ENCODE measurements around the gene GPN2.
"Not testable (repeated sequence)": the region's sequence is repeated elsewhere in the genome, so short reads cannot be mapped to it uniquely, and the experiment has no call there.

The GPN2 gene

DNA sequence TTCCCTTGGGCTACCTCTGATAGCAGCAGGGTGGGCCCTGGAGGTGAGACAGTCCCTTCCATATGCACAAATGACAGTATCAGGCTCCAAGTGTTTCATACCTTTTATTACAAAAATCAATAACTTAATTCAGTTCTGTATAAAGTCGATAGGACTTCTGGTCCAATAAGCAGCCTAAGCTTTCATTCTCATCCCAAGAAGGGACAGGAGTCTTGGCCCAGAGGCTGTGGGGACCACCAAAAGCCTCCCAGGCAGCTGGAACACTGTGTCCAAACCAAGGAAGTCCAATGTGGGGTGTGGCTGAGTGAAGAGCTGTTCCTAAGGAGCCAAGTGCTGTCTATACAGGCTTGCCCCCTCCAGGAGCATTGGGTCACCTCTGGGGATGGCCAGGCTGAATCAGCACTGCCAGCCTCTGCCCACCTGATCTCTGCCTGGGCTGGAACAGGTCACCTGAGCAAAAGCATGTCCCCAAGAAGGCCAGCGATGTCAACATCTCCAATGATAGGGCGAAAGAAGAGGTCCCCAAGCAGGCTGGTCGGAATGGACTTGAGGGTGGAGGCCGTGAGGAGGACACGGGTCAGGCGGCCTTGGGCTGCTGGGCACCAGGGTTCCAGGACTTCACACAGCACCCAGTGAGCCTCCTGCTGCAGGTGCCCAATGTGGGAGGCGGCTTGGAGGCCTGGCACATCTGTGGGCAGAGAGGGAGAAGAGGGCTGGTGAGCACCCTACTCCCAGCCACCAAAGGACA, 21.5 kb upstream of the GPN2 start:
- Mint-ChIP-seq H3K4me3 (no peak overlapping the region), H3K9me3 (no peaks in the 10 kb centered on the region), H3K4me1 (ENCODE audit: low read depth) (no peaks in the 10 kb centered on the region), H3K36me3 (ENCODE audit: low read depth) (no peaks in the 10 kb centered on the region), H3K27me3 (no peaks in the 10 kb centered on the region), H3K27ac (no peak overlapping the region)

DNA sequence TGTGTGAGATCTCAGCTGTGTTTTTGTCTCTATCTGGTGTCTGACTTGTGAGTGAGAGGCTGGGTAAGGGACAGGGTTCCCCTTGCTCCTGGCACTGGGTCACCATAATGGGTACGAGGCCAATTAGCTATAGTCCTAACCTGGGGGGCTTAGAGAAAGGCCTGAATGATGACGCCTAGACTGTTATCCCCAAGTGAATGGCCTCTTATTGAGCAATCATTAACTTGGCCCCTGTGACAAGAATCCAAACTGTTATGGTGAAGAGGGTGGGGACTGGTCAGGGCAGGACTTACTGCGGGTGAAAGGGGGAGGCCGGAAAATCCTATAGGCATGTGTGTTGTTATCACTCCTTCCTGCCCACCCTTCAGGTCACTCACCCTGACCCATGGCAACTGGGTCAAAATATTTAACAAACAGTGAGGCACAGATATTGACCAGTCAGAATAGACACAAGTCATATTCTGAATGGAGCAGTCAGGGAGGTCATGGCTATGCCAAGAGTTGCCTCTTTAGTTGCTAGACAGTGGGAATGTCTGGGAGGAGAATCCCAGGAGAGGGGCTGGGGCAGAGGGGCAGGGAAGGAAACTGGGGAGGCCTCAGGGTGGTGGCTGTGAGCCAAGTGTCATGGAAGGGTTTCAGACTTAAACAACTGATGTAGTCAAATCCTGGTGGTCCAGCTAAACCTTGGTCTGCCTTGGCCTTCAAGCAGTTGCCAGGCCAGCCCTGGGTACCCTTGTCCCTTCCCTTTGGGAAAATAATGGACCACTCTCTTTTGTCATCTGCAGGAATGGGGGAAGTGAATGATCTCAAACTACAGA, 20.5 kb upstream of the GPN2 start:
- Mint-ChIP-seq H3K4me1 (ENCODE audit: low read depth) (no peaks in the 10 kb centered on the region), H3K9me3 (no peaks in the 10 kb centered on the region), H3K36me3 (ENCODE audit: low read depth) (no peaks in the 10 kb centered on the region), H3K27ac (no peak overlapping the region), H3K27me3 (no peaks in the 10 kb centered on the region), H3K4me3 (no peak overlapping the region)

DNA sequence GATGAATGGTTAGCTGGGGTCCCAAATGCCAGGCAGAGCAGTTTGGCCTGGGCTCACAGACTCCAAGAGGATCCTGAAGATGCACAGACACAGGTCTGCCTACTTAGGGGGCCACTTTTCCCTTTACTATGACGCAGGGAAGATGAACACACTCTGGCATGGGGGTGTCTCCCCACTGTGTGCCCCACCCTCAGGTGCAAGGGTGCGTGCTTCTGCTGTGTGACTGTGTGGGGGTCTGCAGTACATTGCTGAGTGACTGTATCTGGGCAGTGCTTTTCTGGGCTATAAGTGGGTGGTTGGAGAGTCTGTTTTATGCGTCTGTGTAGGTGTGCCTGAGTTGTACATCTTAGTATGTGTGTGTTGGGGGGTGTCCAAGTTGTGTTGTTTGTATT, 19.9 kb upstream of the GPN2 start:
- H3K4me1 Mint-ChIP-seq (ENCODE audit: low read depth), result no peaks in the 10 kb centered on the region
- H3K27me3 Mint-ChIP-seq, result no peaks in the 10 kb centered on the region
- H3K27ac Mint-ChIP-seq, result no peak overlapping the region
- no peaks in the 10 kb centered on the region for H3K36me3 Mint-ChIP-seq (ENCODE audit: low read depth)
- H3K9me3 Mint-ChIP-seq, result no peaks in the 10 kb centered on the region
- H3K4me3 Mint-ChIP-seq, result no peak overlapping the region

DNA sequence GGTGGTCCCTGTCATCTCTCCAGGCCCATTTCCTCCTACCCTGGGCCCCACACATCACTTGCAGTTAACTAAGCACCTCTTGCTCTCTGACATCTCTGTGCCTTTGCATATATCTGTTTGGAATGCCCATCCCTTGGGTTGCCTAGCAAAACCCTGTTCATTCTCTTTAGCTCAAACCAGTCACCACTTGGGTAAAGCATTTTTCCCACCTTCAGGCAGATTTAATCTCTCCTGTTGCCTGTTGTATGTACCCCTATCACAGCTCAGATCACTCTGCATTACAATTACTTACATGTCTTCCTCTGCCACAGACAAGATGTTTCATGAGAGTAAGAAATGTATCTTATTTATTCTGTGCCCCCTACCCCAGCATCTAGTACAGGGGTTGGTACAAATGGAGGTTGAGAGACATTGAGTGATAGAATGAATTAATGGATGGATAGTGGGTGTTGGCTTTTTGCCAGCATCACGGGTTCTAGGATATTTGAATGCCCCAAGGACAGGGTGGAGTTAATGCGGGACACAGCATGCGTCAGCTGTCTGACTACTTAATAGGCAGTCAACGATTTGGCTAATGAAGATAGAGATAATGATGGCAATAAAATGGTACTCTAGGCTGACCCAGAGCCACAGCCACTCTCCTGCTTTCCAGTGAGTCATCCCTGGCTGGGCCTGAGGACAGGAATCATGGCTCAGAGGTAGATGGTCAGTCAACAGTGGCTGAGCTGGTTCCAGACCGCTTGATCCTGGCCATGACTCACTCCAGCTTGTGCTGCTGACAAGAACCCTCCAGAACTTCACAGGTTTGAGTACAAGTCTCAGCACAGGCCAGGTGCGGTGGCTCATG, 17.2 kb upstream of the GPN2 start:
- Mint-ChIP-seq H3K4me1 (ENCODE audit: low read depth) (peaks cover 3% of the 10 kb centered on the region), H3K27me3 (no peaks in the 10 kb centered on the region), H3K9me3 (no peaks in the 10 kb centered on the region), H3K27ac (no peak overlapping the region), H3K36me3 (ENCODE audit: low read depth) (no peaks in the 10 kb centered on the region), H3K4me3 (no peak overlapping the region)

DNA sequence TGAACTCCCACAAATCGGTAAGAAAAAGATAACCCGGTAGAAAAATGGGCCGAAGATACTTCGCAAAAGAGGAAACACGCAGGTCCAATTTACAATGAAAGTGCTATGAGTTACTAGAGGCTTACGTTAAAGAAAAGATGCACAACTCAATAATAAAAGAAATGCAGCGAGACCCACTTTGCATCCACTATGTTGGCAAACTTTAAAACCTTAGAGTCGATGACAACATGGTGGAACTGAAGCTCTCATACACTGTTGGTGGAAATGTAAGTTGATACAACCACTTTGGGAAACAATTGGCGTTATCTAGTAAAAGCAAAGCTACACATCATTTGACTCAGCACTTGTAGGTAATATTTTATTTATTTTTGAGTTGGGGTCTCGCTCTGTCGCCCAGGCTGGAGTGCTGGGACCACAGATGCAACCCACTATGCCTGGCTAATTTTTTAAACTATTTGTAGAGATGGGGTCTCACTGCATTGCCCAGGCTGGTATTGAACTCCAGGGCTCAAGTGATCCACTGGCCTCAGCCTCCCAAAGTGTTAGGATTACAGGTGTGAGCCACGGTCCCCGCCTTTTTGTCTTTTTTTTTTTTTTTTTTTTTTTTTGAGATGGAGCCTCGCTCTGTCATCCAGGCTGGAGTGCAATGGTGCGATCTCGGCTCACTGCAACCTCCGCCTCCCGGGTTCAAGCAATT, 10.9 kb upstream of the GPN2 start:
- peaks cover 12% of the 10 kb centered on the region for H3K36me3 Mint-ChIP-seq (ENCODE audit: low read depth)
- H3K27ac Mint-ChIP-seq, result peak overlapping the region; percentile 97
- H3K4me3 Mint-ChIP-seq, result peak overlapping the region; percentile 95
- no peaks in the 10 kb centered on the region for H3K9me3 Mint-ChIP-seq
- H3K27me3 Mint-ChIP-seq, result no peaks in the 10 kb centered on the region
- peaks cover 35% of the 10 kb centered on the region for H3K4me1 Mint-ChIP-seq (ENCODE audit: low read depth)

DNA sequence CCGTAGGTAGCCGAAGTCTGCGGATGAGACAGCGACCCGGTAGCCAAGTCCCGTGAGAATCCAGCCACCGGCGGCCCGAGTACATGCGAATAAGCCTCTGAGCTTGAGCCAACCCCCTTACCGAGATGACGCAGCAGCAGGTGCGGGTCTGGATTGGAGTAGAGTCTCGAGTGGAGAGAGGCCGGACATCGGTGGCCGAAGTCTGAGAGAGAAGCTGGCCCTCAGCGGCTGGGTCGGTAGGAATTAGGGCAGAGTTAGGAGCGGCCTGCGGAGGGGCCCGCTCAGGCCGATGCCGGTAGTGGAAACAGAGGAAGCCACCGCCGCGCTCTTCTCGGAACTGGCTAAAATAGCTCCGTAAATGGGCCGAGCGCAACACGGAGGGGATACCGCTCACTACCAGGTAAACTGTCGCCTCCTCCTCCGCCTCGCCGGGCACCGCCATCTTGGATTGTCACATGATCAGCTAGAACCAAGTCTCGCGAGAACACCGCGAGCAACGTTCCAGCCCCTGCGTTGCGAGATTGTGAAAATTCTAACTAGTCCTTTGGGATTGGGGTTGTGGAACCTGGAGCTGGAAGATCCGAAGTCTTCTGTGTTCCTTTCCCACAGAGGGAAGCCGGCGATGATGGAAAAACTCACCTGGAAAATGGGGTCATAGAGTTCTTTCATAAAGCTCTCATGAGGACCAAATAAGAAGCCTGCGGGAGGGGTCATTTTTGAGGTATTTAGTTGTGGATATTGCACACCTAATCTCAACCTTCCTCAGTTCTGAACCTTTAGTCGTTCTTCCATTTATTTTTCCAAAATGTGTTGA, 10.1 kb upstream of the GPN2 start, which contains the start of gene GPATCH3:
Gene GPATCH3, minus strand, starts transcription at position 467 of the 814 bp plus-strand sequence. Its CDS starts 25 bp downstream, at position 442.
- Mint-ChIP-seq H3K36me3 (ENCODE audit: low read depth) (peaks cover 15% of the 10 kb centered on the region), H3K27ac (peak within 1 kb of the TSS; percentile 97), H3K4me1 (ENCODE audit: low read depth) (peaks cover 35% of the 10 kb centered on the region), H3K27me3 (no peaks in the 10 kb centered on the region), H3K9me3 (no peaks in the 10 kb centered on the region), H3K4me3 (peak within 1 kb of the TSS; percentile 95)

DNA sequence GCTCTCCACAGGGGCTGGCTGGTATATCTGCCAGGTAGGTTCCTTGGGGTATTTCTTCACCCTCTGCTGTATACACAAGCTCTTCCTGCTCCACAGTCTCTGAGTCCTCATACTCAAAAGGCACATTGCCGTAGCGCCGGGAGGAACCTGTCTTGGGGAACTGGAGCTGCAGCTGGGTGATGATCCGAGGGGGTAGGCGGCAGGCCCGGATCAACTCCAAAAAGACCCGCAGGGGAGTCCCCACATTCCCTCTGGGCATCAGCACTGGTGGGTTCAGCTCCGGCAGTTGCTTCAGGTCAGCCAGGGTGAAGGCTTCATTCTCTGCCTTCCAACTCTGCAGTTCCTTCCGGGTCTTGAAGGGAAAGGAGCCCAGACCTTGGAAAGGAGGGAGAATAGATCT, 7.3 kb upstream of the GPN2 start:
- Mint-ChIP-seq H3K27me3 (no peaks in the 10 kb centered on the region), H3K4me3 (no peak overlapping the region), H3K27ac (no peak overlapping the region), H3K36me3 (ENCODE audit: low read depth) (peaks cover 33% of the 10 kb centered on the region), H3K9me3 (no peaks in the 10 kb centered on the region), H3K4me1 (ENCODE audit: low read depth) (peaks cover 33% of the 10 kb centered on the region)

DNA sequence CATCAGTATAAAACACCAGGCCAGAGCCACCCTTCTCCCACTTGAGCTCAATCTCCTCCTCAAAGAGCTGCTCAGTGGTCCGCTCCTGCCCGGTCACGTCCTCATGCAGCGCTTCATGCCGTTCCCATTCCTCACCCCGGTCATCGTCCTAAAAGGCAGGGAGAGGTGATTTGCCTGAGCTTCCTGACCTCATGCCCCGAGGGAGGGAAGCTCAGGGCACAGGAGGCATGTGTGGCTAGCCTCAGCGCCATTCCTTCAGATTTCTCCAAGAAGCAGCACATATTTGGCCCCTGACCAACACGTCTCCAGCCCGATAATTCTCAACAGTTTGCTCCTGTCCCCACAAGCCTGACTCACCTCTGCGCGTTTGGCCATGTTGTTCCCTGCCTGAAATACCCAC, 4.2 kb upstream of the GPN2 start:
- Mint-ChIP-seq H3K9me3 (no peaks in the 10 kb centered on the region), H3K36me3 (ENCODE audit: low read depth) (peaks cover 42% of the 10 kb centered on the region), H3K27me3 (no peaks in the 10 kb centered on the region), H3K4me3 (no peak overlapping the region), H3K27ac (peak overlapping the region; percentile 3), H3K4me1 (ENCODE audit: low read depth) (peaks cover 27% of the 10 kb centered on the region)

DNA sequence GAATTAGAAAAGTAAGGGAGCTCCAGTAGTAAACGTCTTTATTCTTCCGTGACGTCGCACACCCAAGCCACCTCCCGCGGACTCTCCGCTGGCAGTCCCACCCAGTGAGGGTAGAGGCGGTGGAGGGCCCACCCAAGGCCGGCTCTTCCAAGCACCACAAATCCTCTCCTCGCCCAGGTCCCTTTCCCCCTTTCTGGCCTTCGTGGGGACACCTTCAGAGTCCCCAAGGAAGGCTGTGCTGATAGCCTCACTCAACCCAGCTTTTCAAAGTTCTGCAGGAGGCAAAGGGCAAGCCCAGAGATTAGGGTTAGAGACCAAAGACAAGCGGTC, 349 bp upstream of the GPN2 start:
- H3K4me3 Mint-ChIP-seq, result peak overlapping the region; percentile 99
- H3K9me3 Mint-ChIP-seq, result no peaks in the 10 kb centered on the region
- H3K36me3 Mint-ChIP-seq (ENCODE audit: low read depth), result peaks cover 50% of the 10 kb centered on the region

DNA sequence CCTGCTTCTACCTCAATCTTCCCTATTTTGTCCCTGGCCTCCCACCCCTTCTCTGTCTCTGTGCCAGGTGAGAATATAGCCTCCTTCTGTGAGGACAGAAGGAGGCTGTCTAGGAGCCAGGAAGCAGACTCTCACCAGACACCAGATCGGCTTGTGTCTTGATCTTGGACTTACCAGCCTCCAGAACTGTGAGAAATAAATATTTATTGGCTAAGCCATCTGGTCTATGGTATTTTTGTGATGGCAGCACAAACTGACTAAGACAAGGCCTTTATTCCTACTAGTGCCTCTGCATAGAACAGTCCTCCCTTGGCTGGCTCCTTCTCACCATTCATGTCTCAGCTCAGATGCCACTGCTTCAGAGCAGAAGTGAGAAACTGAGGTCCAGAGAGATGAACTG, 1.9 kb downstream of the GPN2 start:
- Mint-ChIP-seq H3K4me1 (ENCODE audit: low read depth) (peaks cover 32% of the 10 kb centered on the region), H3K36me3 (ENCODE audit: low read depth) (peaks cover 58% of the 10 kb centered on the region), H3K27me3 (no peaks in the 10 kb centered on the region), H3K27ac (peak overlapping the region; percentile 97), H3K4me3 (peak overlapping the region; percentile 99), H3K9me3 (no peaks in the 10 kb centered on the region)

More for the DNA sequence above, 349 bp upstream of the GPN2 start:
- Mint-ChIP-seq H3K27ac (peak overlapping the region; percentile 97), H3K4me1 (ENCODE audit: low read depth) (peaks cover 32% of the 10 kb centered on the region), H3K27me3 (no peaks in the 10 kb centered on the region)

DNA sequence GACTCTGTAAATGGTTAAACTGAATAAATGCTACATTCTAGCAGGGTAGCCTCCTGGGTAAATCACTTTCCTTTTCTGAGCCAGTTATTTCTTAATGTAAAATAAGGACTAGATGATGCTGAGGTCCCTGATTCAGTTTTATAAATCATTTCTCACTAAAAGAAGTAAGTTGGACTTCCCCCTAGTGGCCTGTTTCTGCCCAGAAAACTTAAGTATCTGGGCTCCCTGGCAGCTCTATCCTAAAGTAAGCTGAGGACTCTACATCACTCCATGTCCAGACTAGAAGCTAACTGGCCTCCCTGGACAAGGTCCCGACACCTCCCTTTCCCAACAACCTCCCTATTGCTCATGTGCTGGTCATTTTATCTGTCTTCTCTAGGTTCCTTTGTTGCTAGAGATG, 3.0 kb downstream of the GPN2 start:
- no peak overlapping the region for H3K4me3 Mint-ChIP-seq
- H3K9me3 Mint-ChIP-seq, result no peaks in the 10 kb centered on the region
- H3K36me3 Mint-ChIP-seq (ENCODE audit: low read depth), result peaks cover 61% of the 10 kb centered on the region
- H3K27ac Mint-ChIP-seq, result peak overlapping the region; percentile 49
- H3K4me1 Mint-ChIP-seq (ENCODE audit: low read depth), result peaks cover 32% of the 10 kb centered on the region
- H3K27me3 Mint-ChIP-seq, result no peaks in the 10 kb centered on the region

DNA sequence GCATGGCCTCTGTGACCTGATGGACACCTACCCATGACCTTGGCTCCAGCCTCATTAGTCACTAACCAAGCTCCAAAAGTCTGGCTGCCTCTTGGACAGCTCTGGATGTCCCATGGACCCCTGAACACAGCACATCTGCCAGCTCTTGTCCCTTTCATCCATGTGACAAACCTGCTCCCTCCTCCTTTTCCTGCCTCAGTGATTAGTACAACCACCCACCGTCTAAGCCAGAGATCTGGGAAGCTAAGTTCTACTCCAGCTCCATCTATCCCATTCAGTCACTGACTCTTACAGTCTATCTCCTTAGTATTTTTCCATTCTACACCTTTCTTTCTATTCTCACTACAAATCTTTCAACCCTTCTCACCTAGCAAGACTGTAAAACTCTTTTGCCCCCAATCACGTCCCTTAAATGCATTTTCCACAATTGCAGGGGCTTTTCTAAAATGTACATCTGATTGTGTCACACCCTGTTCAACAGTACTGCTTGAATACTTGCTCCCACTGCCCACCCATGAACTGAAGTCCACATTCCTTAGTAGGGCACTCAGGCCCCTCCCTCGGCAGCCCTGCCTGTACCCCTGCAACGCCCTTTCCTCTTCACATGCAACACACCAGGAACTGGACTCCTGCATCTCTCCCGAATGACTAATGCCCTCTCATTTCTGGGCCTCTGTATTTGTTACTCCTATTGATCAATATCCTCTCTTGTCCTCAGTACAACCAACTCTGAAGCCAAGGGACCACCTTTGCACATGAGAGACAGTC, 7.2 kb downstream of the GPN2 start:
- H3K9me3 Mint-ChIP-seq, result no peaks in the 10 kb centered on the region
- H3K4me1 Mint-ChIP-seq (ENCODE audit: low read depth), result peaks cover 5% of the 10 kb centered on the region
- H3K27ac Mint-ChIP-seq, result peak overlapping the region; percentile 9
- H3K36me3 Mint-ChIP-seq (ENCODE audit: low read depth), result peaks cover 60% of the 10 kb centered on the region
- H3K27me3 Mint-ChIP-seq, result no peaks in the 10 kb centered on the region
- no peak overlapping the region for H3K4me3 Mint-ChIP-seq

DNA sequence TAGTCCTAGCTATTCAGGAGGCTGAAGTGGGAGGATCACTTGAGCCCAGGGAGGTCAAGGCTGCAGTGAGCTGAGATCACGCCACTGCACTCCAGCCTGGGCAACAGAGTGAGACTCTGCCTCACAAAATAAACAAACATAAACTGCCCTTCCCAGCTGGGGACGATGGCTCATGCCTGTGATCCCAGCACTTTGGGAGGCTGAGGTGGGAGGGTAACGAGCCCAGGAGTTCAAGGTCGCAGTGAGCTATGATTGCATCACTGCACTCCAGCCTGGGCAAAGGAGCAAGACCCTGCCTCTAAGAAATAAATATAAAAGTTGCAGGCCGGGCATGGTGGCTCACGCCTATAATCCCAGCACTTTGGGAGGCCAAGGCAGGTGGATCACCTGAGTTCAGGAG, 8.5 kb downstream of the GPN2 start:
- H3K36me3 Mint-ChIP-seq (ENCODE audit: low read depth), result peaks cover 59% of the 10 kb centered on the region
- H3K27ac Mint-ChIP-seq; H3K4me1 Mint-ChIP-seq (ENCODE audit: low read depth); H3K27me3 Mint-ChIP-seq; H3K4me3 Mint-ChIP-seq; H3K9me3 Mint-ChIP-seq: not testable (repeated sequence)
